H1 (cell line): ENCODE measurements around the gene CDC42BPB. TPM values are rescaled to one million over a fixed set of nuclear protein-coding genes. Genes with fewer than 3 reads are reported as not detected.

Experiments
- CTCF ChIA-PET: fragments of 300-600 bp; sonication (Branson Sonifier 250); formaldehyde crosslinking; loops from one replicate; lab custom pipeline; 2021; ENCODE audit not compliant: partially characterized antibody; lab: Charles Lee
- POLR2A ChIA-PET: fragments of 300-600 bp; sonication (Branson Sonifier 250); formaldehyde crosslinking; loops from one replicate; lab custom pipeline; 2021; ENCODE audit warnings: inconsistent platforms; ENCODE audit not compliant: partially characterized antibody; lab: Charles Lee
- DNase-seq, 2 experiments: peaks; one replicate each; pipeline versions ENCODE4 v3.0.0 to v3.0.0-alpha.2; 2010 to 2022; ENCODE audit warnings: low spot score in 2 of 2, low read depth in 1 of 2, mixed read lengths in 1 of 2
- FAIRE-seq: peaks from 2 replicates; lab custom pipeline; 2011; peaks lifted over from hg19 to GRCh38; lab: Jason Lieb, UNC
- H2AFZ ChIP-seq: 2 replicates; pipeline ENCODE4 v1.8.1; 2012; ENCODE audit warnings: low read length, inconsistent platforms
- H2AK5ac ChIP-seq: 2 replicates; pipeline ENCODE4 v1.6.1; 2013; ENCODE audit warnings: low read depth, low read length
- H2BK120ac ChIP-seq: replicated peaks from 2 replicates; pipeline ENCODE3; 2013; ENCODE audit warnings: low read depth, low read length, inconsistent platforms
- H2BK12ac ChIP-seq: 2 replicates; pipeline ENCODE4 v1.6.1; 2013; ENCODE audit warnings: low read depth, low read length
- H2BK15ac ChIP-seq: 2 replicates; pipeline ENCODE4 v1.6.1; 2013; ENCODE audit warnings: low read length
- H2BK20ac ChIP-seq: 2 replicates; pipeline ENCODE4 v1.6.1; 2013; ENCODE audit warnings: low read length
- H2BK5ac ChIP-seq: 2 replicates; pipeline ENCODE4 v1.6.1; 2013; ENCODE audit warnings: low read depth, low read length
- H3K14ac ChIP-seq: 2 replicates; pipeline ENCODE4 v1.6.1; 2013; ENCODE audit warnings: inconsistent platforms; ENCODE audit not compliant: insufficient read length
- H3K18ac ChIP-seq: 2 replicates; pipeline ENCODE4 v1.6.1; 2013; ENCODE audit warnings: low read length; ENCODE audit errors: extremely low read depth
- H3K23ac ChIP-seq: 2 replicates; pipeline ENCODE4 v1.6.1; 2013; ENCODE audit warnings: inconsistent platforms; ENCODE audit not compliant: insufficient read length
- H3K23me2 ChIP-seq: 2 replicates; pipeline ENCODE4 v1.6.1; 2013; ENCODE audit warnings: low read depth, low read length
- H3K27ac ChIP-seq: 2 replicates; pipeline ENCODE4 v1.6.1; 2011; ENCODE audit warnings: low read depth, low read length, inconsistent platforms
- H3K27me3 ChIP-seq, 4 experiments: replicated peaks in 1 of 4; 1 replicate in 1 of 4; 2 replicates in 3 of 4; pipeline versions ENCODE4 v1.6.1 to v1.8.1; 2011 to 2013; ENCODE audit warnings: low read length in 3 of 4, mild to moderate bottlenecking in 3 of 4, inconsistent platforms in 2 of 4, mixed read lengths in 2 of 4, moderate library complexity in 1 of 4; ENCODE audit not compliant: control insufficient read depth in 3 of 4, insufficient read depth in 3 of 4; ENCODE audit errors: extremely low read depth in 1 of 4
- H3K36me3 ChIP-seq, 4 experiments: 2 replicates each; pipeline versions ENCODE4 v1.6.1 to v1.8.1; 2011 to 2013; ENCODE audit warnings: mild to moderate bottlenecking in 4 of 4, low read length in 3 of 4, moderate library complexity in 2 of 4, control low read depth in 1 of 4, inconsistent platforms in 1 of 4; ENCODE audit not compliant: insufficient read depth in 4 of 4, control insufficient read depth in 2 of 4
- H3K4ac ChIP-seq: replicated peaks from 2 replicates; pipeline ENCODE3; 2013; ENCODE audit warnings: low read length, low read depth, mixed read lengths, inconsistent platforms; ENCODE audit not compliant: insufficient read length
- H3K4me1 ChIP-seq, 4 experiments: replicated peaks in 1 of 4; 1 replicate in 1 of 4; 2 replicates in 3 of 4; pipeline versions ENCODE4 v1.6.1 to v1.8.1; 2011 to 2013; ENCODE audit warnings: low read length in 3 of 4, inconsistent platforms in 2 of 4, mixed read lengths in 1 of 4; ENCODE audit not compliant: insufficient read depth in 4 of 4, control insufficient read depth in 3 of 4
- H3K4me2 ChIP-seq, 2 experiments: 2 replicates each; pipeline versions ENCODE4 v1.6.1 to v1.8.1; 2011 to 2013; ENCODE audit warnings: low read depth in 2 of 2, low read length in 2 of 2, control low read depth in 1 of 2, inconsistent platforms in 1 of 2, mild to moderate bottlenecking in 1 of 2; ENCODE audit not compliant: insufficient read depth in 1 of 2
- H3K4me3 ChIP-seq, 4 experiments: fragments of 200-600, 300-600 bp in 1 of 4; sonication (generic), shearing (Covaris generic), sonication (Bioruptor Twin) in 1 of 4; 2 replicates each; pipeline versions ENCODE4 v1.5.1 to v1.8.1; 2011 to 2016; ENCODE audit warnings: low read length in 4 of 4, low read depth in 3 of 4, control low read depth in 2 of 4, inconsistent platforms in 2 of 4, mild to moderate bottlenecking in 2 of 4, mixed read lengths in 1 of 4, moderate library complexity in 1 of 4; ENCODE audit not compliant: insufficient read depth in 2 of 4; ENCODE audit errors: extremely low read depth in 1 of 4
- H3K56ac ChIP-seq: replicated peaks from 2 replicates; pipeline ENCODE3; 2013; ENCODE audit warnings: low read depth, mild to moderate bottlenecking, mixed read lengths, low read length, inconsistent platforms; ENCODE audit not compliant: insufficient read length
- H3K79me1 ChIP-seq: 2 replicates; pipeline ENCODE4 v1.6.1; 2013; ENCODE audit warnings: low read depth, low read length, control low read depth
- H3K79me2 ChIP-seq, 2 experiments: 2 replicates each; pipeline versions ENCODE4 v1.6.1 to v1.8.1; 2012 to 2013; ENCODE audit warnings: low read length in 2 of 2, mild to moderate bottlenecking in 2 of 2, inconsistent platforms in 1 of 2; ENCODE audit not compliant: insufficient read depth in 2 of 2, control insufficient read depth in 1 of 2
- H3K9ac ChIP-seq, 4 experiments: replicated peaks in 1 of 4; 1 replicate in 1 of 4; 2 replicates in 3 of 4; pipeline versions ENCODE4 v1.6.1 to v1.8.1; 2011 to 2013; ENCODE audit warnings: low read depth in 3 of 4, low read length in 3 of 4, control low read depth in 2 of 4, mild to moderate bottlenecking in 2 of 4, moderate library complexity in 2 of 4, inconsistent platforms in 1 of 4; ENCODE audit errors: extremely low read depth in 1 of 4
- H3K9me3 ChIP-seq, 2 experiments: 2 replicates each; pipeline versions ENCODE4 v1.6.1 to v1.8.1; 2012 to 2013; ENCODE audit warnings: mild to moderate bottlenecking in 2 of 2, moderate library complexity in 2 of 2, control low read depth in 1 of 2, inconsistent platforms in 1 of 2, low read depth in 1 of 2, low read length in 1 of 2, mixed read lengths in 1 of 2; ENCODE audit not compliant: insufficient read depth in 2 of 2
- H4K20me1 ChIP-seq, 2 experiments: replicated peaks in 1 of 2; 2 replicates each; pipeline versions ENCODE3 to v1.8.1; 2011 to 2013; ENCODE audit warnings: inconsistent platforms in 2 of 2, low read length in 2 of 2, mild to moderate bottlenecking in 1 of 2; ENCODE audit not compliant: insufficient read depth in 2 of 2, control insufficient read depth in 1 of 2
- H4K5ac ChIP-seq: 2 replicates; pipeline ENCODE4 v1.6.1; 2013; ENCODE audit warnings: low read length, low read depth, mixed read lengths, inconsistent platforms; ENCODE audit not compliant: insufficient read length
- H4K8ac ChIP-seq: 2 replicates; pipeline ENCODE4 v1.8.0; 2013; ENCODE audit warnings: mild to moderate bottlenecking, moderate library complexity, low read length, inconsistent platforms; ENCODE audit not compliant: insufficient read depth; ENCODE audit errors: extremely low read depth
- H4K91ac ChIP-seq: replicated peaks from 2 replicates; pipeline ENCODE3; 2013; ENCODE audit warnings: low read length, mixed read lengths, inconsistent platforms; ENCODE audit not compliant: insufficient read length
- CHD2 ChIP-seq: IDR thresholded peaks from 2 replicates; pipeline ENCODE4 v1.6.1; 2012; ENCODE audit warnings: low read length, improper control_type of control experiment
- E2F6 ChIP-seq: IDR thresholded peaks from 2 replicates; pipeline ENCODE4 v1.6.1; 2012; ENCODE audit warnings: inconsistent platforms
- EGR1 ChIP-seq: IDR thresholded peaks from 2 replicates; pipeline ENCODE4 v1.6.1; 2011; ENCODE audit warnings: low read depth, low read length, borderline replicate concordance
- NRF1 ChIP-seq: IDR thresholded peaks from 2 replicates; pipeline ENCODE4 v1.6.1; 2011; ENCODE audit warnings: mild to moderate bottlenecking, low read depth, low read length, improper control_type of control experiment
- SAP30 ChIP-seq: fragments of 300-600 bp; sonication (generic); IDR thresholded peaks from 2 replicates; pipeline ENCODE4 v1.7.1; 2012; ENCODE audit warnings: low read length, moderate library complexity, mild to moderate bottlenecking, inconsistent platforms; ENCODE audit not compliant: insufficient read depth, insufficient replicate concordance
- WGBS, 2 experiments: shearing (Covaris generic) in 1 of 2; methylation state at CpG; one replicate each; pipeline versions ENCODE4 v1.1.6 to v1.1.7; 2013 to 2015; ENCODE audit warnings: low lambda C conversion rate in 2 of 2, mixed read lengths in 2 of 2, inconsistent platforms in 1 of 2, low coverage in 1 of 2, missing lambda C conversion rate in 1 of 2; ENCODE audit not compliant: insufficient replicate concordance in 2 of 2, insufficient coverage in 1 of 2, insufficient read length in 1 of 2; ENCODE audit errors: extremely low coverage in 1 of 2, missing lambda C conversion rate in 1 of 2; 5-methylcytosine and 5-hydroxymethylcytosine counted together
- polyA plus RNA-seq, 7 experiments: library from polyadenylated mRNA; depleted of rRNA in 3 of 7; stranded (reverse) in 5 of 7; unstranded in 2 of 7; fragments of >200 nt in 5 of 7; fragments of 200-250 nt in 2 of 7; gene quantifications; 1 replicate in 5 of 7; 2 replicates in 1 of 7; 4 replicates in 1 of 7; pipeline versions ENCODE4 v1.2.1 to v1.2.3, GENCODE V29; 2011 to 2013; ENCODE audit warnings: missing spikeins in 2 of 7, mixed read lengths in 2 of 7
- total RNA-seq: library from RNA; stranded (reverse); fragmentation: NEBNext Ultra II Directional; extraction: Animal tissue kit (Norgen Biotek cat#: 25700); gene quantifications from 2 replicates; pipeline ENCODE4 v1.2.1, GENCODE V29; 2021

The CDC42BPB gene
- total and polyA plus RNA-seq, 2 of the 8 experiments (the other 6 are each of a cell fraction or from before 2014, with no cell fraction given) = 51.2 to 88.2 TPM

- CTCF ChIA-PET = interaction anchor here (0.7 to 1.2 kb wide), 3 partner anchors 8 to 98 kb away, joined by 3 to 4 read pairs (median 3); no protein-coding TSS in a partner anchor
- no peak for TF ChIP-seq EGR1
- no peak for TF ChIP-seq SAP30
- TF ChIP-seq CHD2 = no peak
- no peak for TF ChIP-seq E2F6
- TF ChIP-seq NRF1 = no peak
Observed at GRCh38 chr14:102893452-102893851, 163.9 kb downstream of the CDC42BPB start.

More at GRCh38 chr14:102893452-102893851, 163.9 kb downstream of the CDC42BPB start:
- Histone ChIP-seq H2BK120ac (no peak overlapping the region), H2BK15ac (peak overlapping the region; percentile 19; the same call in 1 of the 2 replicates), H2AFZ (no peak overlapping the region), H3K56ac (no peak overlapping the region), H2BK12ac (no peak overlapping the region), H3K27me3 (no peaks in the 10 kb centered on the region), H3K4me2 (no peak overlapping the region), H4K91ac (no peak overlapping the region), H3K9me3 (no peaks in the 10 kb centered on the region), H3K23ac (no peak overlapping the region), H3K36me3 (peaks cover 0 to 3% (median 0%) of the 10 kb centered on the region in 4 experiments; a peak in 1 of 8 replicates), H3K4me3 (no peak overlapping the region), H3K79me2 (no peaks in the 10 kb centered on the region), H3K79me1 (no peaks in the 10 kb centered on the region), H2BK20ac (no peak overlapping the region), H4K8ac (no peak overlapping the region), H3K4me1 (0 out of 7 replicates have a peak, but pooled peaks cover 0 to 4% (median 0%) of the 10 kb centered on the region in 4 experiments), H3K18ac (no peak overlapping the region), H3K23me2 (no peaks in the 10 kb centered on the region), H3K27ac (no peak overlapping the region), H2AK5ac (no peak overlapping the region), H3K9ac (peak overlapping the region in 1 of 4 experiments; percentile 32; a peak in 1 of 7 replicates), H3K4ac (no peak overlapping the region), H4K20me1 (peaks cover 0 to 2% of the 10 kb centered on the region in 2 experiments), H3K14ac (no peak overlapping the region), H4K5ac (no peak overlapping the region), H2BK5ac (no peak overlapping the region)
- FAIRE-seq (no peak), DNase-seq (no peak)
- 95% methylated on average over 9 of the region's 9 CpGs; no CpG with 5 or more reads in 1 of the 2 experiments for WGBS, 2 experiments
- POLR2A ChIA-PET = no interaction called here
